ENCODE measurements around the gene BLMH. TPM values are rescaled to one million over a fixed set of nuclear protein-coding genes. Genes with fewer than 3 reads are reported as not detected.

Gene BLMH
- total RNA-seq, 4 donors from 2014 or later: 13.5 to 32.1 (median 20.4) TPM

GRCh38 chr17:30248786-30249185, 43.0 kb downstream of the BLMH start:
- no peak for TF ChIP-seq POLR2AphosphoS5 (IDR thresholded peaks at IDR 0.05)
- TF ChIP-seq POLR2A (IDR thresholded peaks at IDR 0.05): no peak
- no peak for TF ChIP-seq EP300 (IDR thresholded peaks at IDR 0.05; ENCODE audit: low read depth)
- no peak for TF ChIP-seq CTCF (IDR thresholded peaks at IDR 0.05)
- WGBS, 2 donors (ENCODE audit: low coverage in 1 of 2): 98% methylated on average over 2 of the region's 2 CpGs; no CpG with 5 or more reads in 1 of the 2 donors
- no peak overlapping the region for H3K4me3 ChIP-seq
- intact Hi-C loops (cut with DNase I; ENCODE audit: low total_unique reads): no loop called here
- DNase-seq: no peak
- in situ Hi-C loops (cut with MboI; ENCODE audit: low pct_ligation_motif_present in 1 of 4, low pct_unique_long_range_greater_than_20kb in 1 of 4, low sequenced_read_pairs in 3 of 4): no loop called here
- H3K9me3 ChIP-seq: no peaks in the 10 kb centered on the region
- H3K36me3 ChIP-seq: peaks cover 0 to 18% (median 5%) of the 10 kb centered on the region in 4 donors
- H3K4me1 ChIP-seq: no peaks in the 10 kb centered on the region
- no peak overlapping the region for H3K27ac ChIP-seq
- H3K27me3 ChIP-seq: no peaks in the 10 kb centered on the region

- no peaks in the 10 kb centered on the region for H3K27me3 ChIP-seq
- H3K4me3 ChIP-seq: no peak overlapping the region
- intact Hi-C loops (cut with DNase I; ENCODE audit: low total_unique reads) (no loop called here), in situ Hi-C loops (cut with MboI; ENCODE audit: low pct_ligation_motif_present in 1 of 4, low pct_unique_long_range_greater_than_20kb in 1 of 4, low sequenced_read_pairs in 3 of 4) (no loop called here)
- 80 to 88% methylated on average over 7 of the region's 7 CpGs for WGBS, 2 donors (ENCODE audit: low coverage in 1 of 2)
- peaks cover 0 to 18% (median 5%) of the 10 kb centered on the region in 4 donors for H3K36me3 ChIP-seq
- no peak overlapping the region for H3K27ac ChIP-seq
- TF ChIP-seq CTCF (IDR thresholded peaks at IDR 0.05) (no peak), POLR2AphosphoS5 (IDR thresholded peaks at IDR 0.05) (no peak), EP300 (IDR thresholded peaks at IDR 0.05; ENCODE audit: low read depth) (no peak), POLR2A (IDR thresholded peaks at IDR 0.05) (no peak)
- no peak for DNase-seq
- H3K9me3 ChIP-seq: no peaks in the 10 kb centered on the region
- H3K4me1 ChIP-seq: no peaks in the 10 kb centered on the region
Observed at GRCh38 chr17:30246460-30246859, 45.3 kb downstream of the BLMH start.

GRCh38 chr17:30244853-30245385, 46.8 kb downstream of the BLMH start:
- Histone ChIP-seq H3K4me1 (no peaks in the 10 kb centered on the region), H3K27me3 (peaks cover under 1% of the 10 kb centered on the region), H3K36me3 (peaks cover 0 to 18% (median 5%) of the 10 kb centered on the region in 4 donors), H3K9me3 (no peaks in the 10 kb centered on the region), H3K4me3 (no peak overlapping the region), H3K27ac (no peak overlapping the region)
- intact Hi-C loops (cut with DNase I; ENCODE audit: low total_unique reads): no loop called here
- WGBS, 2 donors (ENCODE audit: low coverage in 1 of 2): 50 to 73% methylated on average over 1 to 4 of the region's 4 CpGs
- TF ChIP-seq POLR2A (IDR thresholded peaks at IDR 0.05) (no peak), CTCF (IDR thresholded peaks at IDR 0.05) (no peak), EP300 (IDR thresholded peaks at IDR 0.05; ENCODE audit: low read depth) (no peak), POLR2AphosphoS5 (IDR thresholded peaks at IDR 0.05) (no peak)
- in situ Hi-C loops (cut with MboI; ENCODE audit: low pct_ligation_motif_present in 1 of 4, low pct_unique_long_range_greater_than_20kb in 1 of 4, low sequenced_read_pairs in 3 of 4): no loop called here
- DNase-seq: no peak

- no peak for DNase-seq
- Histone ChIP-seq H3K27me3 (peaks cover 14% of the 10 kb centered on the region), H3K36me3 (peaks cover 0 to 13% (median 1%) of the 10 kb centered on the region in 4 donors), H3K9me3 (no peaks in the 10 kb centered on the region), H3K27ac (no peak overlapping the region), H3K4me3 (no peak overlapping the region), H3K4me1 (no peaks in the 10 kb centered on the region)
- WGBS, 2 donors (ENCODE audit: low coverage in 1 of 2): 91 to 100% methylated on average over 5 to 8 of the region's 8 CpGs
- intact Hi-C loops (cut with DNase I; ENCODE audit: low total_unique reads) (no loop called here), in situ Hi-C loops (cut with MboI; ENCODE audit: low pct_ligation_motif_present in 1 of 4, low pct_unique_long_range_greater_than_20kb in 1 of 4, low sequenced_read_pairs in 3 of 4) (no loop called here)
- TF ChIP-seq POLR2AphosphoS5 (IDR thresholded peaks at IDR 0.05): no peak
- no peak for TF ChIP-seq EP300 (IDR thresholded peaks at IDR 0.05; ENCODE audit: low read depth)
- TF ChIP-seq CTCF (IDR thresholded peaks at IDR 0.05): no peak
- no peak for TF ChIP-seq POLR2A (IDR thresholded peaks at IDR 0.05)
Observed at GRCh38 chr17:30243568-30243967, 48.2 kb downstream of the BLMH start.

Measured in transverse colon (tissue), 4 donors.